ENCODE data around the gene PURA.

The PURA gene

DNA sequence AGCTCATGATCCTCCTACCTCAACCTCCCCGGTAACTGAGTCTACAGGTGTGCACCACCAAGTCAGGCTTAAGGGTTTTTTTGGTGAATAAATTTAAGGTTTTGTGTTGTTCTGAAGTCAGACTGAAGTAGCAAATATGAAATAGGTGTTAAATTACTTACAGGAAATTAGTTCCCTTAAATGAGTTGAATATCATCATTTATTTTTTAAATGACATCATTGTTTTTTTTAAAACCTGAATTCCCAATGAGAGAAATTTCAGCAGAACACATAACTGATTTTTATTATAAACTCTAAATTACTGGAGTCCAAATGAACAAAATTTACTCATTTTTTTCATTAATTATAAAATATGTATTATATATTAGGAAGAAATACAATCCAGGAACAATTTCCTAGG, 37.8 kb upstream of the PURA start:
- DNase-seq (ENCODE audit: low spot score), result no peak
- Histone ChIP-seq H3K27ac (ENCODE audit: poor library complexity, severe bottlenecking) (no peak overlapping the region), H3K9me3 (ENCODE audit: severe bottlenecking) (no peaks in the 10 kb centered on the region), H3K4me3 (ENCODE audit: severe bottlenecking) (no peak overlapping the region), H3K36me3 (ENCODE audit: low read depth) (no peaks in the 10 kb centered on the region), H3K4me1 (ENCODE audit: insufficient read depth, poor library complexity, severe bottlenecking) (no peaks in the 10 kb centered on the region), H3K27me3 (ENCODE audit: insufficient read depth, poor library complexity, severe bottlenecking) (no peaks in the 10 kb centered on the region)
- ATAC-seq (ENCODE audit: low read depth), result no peak
- TF ChIP-seq, protein P1, sequence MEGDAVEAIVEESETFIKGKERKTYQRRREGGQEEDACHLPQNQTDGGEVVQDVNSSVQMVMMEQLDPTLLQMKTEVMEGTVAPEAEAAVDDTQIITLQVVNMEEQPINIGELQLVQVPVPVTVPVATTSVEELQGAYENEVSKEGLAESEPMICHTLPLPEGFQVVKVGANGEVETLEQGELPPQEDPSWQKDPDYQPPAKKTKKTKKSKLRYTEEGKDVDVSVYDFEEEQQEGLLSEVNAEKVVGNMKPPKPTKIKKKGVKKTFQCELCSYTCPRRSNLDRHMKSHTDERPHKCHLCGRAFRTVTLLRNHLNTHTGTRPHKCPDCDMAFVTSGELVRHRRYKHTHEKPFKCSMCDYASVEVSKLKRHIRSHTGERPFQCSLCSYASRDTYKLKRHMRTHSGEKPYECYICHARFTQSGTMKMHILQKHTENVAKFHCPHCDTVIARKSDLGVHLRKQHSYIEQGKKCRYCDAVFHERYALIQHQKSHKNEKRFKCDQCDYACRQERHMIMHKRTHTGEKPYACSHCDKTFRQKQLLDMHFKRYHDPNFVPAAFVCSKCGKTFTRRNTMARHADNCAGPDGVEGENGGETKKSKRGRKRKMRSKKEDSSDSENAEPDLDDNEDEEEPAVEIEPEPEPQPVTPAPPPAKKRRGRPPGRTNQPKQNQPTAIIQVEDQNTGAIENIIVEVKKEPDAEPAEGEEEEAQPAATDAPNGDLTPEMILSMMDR (IDR thresholded peaks at IDR 0.05; ENCODE audit: poor library complexity, severe bottlenecking), result no peak

- no peaks in the 10 kb centered on the region for H3K4me1 ChIP-seq (ENCODE audit: insufficient read depth, poor library complexity, severe bottlenecking)
- DNase-seq (ENCODE audit: low spot score) (no peak), ATAC-seq (ENCODE audit: low read depth) (no peak)
- H3K36me3 ChIP-seq (ENCODE audit: low read depth), result no peaks in the 10 kb centered on the region
- no peak overlapping the region for H3K4me3 ChIP-seq (ENCODE audit: severe bottlenecking)
- no peak overlapping the region for H3K27ac ChIP-seq (ENCODE audit: poor library complexity, severe bottlenecking)
- H3K27me3 ChIP-seq (ENCODE audit: insufficient read depth, poor library complexity, severe bottlenecking), result no peaks in the 10 kb centered on the region
- TF ChIP-seq, protein P1 (IDR thresholded peaks at IDR 0.05; ENCODE audit: poor library complexity, severe bottlenecking), result no peak
- no peaks in the 10 kb centered on the region for H3K9me3 ChIP-seq (ENCODE audit: severe bottlenecking)
Observed at GRCh38 chr5:140076788-140077187, 37.1 kb upstream of the PURA start.

- TF ChIP-seq, protein P1 (IDR thresholded peaks at IDR 0.05; ENCODE audit: poor library complexity, severe bottlenecking), result no peak
Observed at GRCh38 chr5:140083120-140083519, 30.8 kb upstream of the PURA start.

GRCh38 chr5:140083650-140084049, 30.3 kb upstream of the PURA start:
- no peak for DNase-seq (ENCODE audit: low spot score)
- Histone ChIP-seq H3K36me3 (ENCODE audit: low read depth) (no peaks in the 10 kb centered on the region), H3K27me3 (ENCODE audit: insufficient read depth, poor library complexity, severe bottlenecking) (no peaks in the 10 kb centered on the region), H3K9me3 (ENCODE audit: severe bottlenecking) (no peaks in the 10 kb centered on the region), H3K4me1 (ENCODE audit: insufficient read depth, poor library complexity, severe bottlenecking) (no peaks in the 10 kb centered on the region), H3K27ac (ENCODE audit: poor library complexity, severe bottlenecking) (no peak overlapping the region), H3K4me3 (ENCODE audit: severe bottlenecking) (no peak overlapping the region)
- TF ChIP-seq, protein P1 (IDR thresholded peaks at IDR 0.05; ENCODE audit: poor library complexity, severe bottlenecking), result no peak
- no peak for ATAC-seq (ENCODE audit: low read depth)

More at GRCh38 chr5:140083120-140083519, 30.8 kb upstream of the PURA start:
- Histone ChIP-seq H3K27ac (ENCODE audit: poor library complexity, severe bottlenecking) (no peak overlapping the region), H3K36me3 (ENCODE audit: low read depth) (no peaks in the 10 kb centered on the region), H3K9me3 (ENCODE audit: severe bottlenecking) (no peaks in the 10 kb centered on the region), H3K4me1 (ENCODE audit: insufficient read depth, poor library complexity, severe bottlenecking) (no peaks in the 10 kb centered on the region), H3K4me3 (ENCODE audit: severe bottlenecking) (no peak overlapping the region), H3K27me3 (ENCODE audit: insufficient read depth, poor library complexity, severe bottlenecking) (no peaks in the 10 kb centered on the region)
- DNase-seq (ENCODE audit: low spot score) (no peak), ATAC-seq (ENCODE audit: low read depth) (no peak)

DNA sequence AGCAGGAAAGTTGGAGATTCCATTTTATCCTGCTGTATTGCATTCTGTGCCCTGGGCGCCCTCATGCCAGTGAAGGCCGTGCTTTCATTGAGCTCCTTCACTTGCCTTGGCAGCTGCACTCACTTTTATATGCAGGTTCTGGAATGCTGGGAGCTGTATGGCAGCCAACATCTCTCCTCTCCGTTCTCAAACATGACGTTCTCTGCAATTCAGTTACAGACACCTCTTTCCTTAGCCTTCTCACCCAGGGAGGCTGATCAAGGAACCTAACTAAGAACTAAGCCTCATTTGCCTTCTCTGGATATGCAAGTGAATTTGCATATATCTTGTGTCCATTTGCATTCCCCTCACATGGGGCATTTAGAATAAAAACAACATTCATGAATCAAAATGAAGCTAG, 29.4 kb upstream of the PURA start:
- no peaks in the 10 kb centered on the region for H3K27me3 ChIP-seq (ENCODE audit: insufficient read depth, poor library complexity, severe bottlenecking)
- no peaks in the 10 kb centered on the region for H3K4me1 ChIP-seq (ENCODE audit: insufficient read depth, poor library complexity, severe bottlenecking)
- no peaks in the 10 kb centered on the region for H3K9me3 ChIP-seq (ENCODE audit: severe bottlenecking)
- no peak overlapping the region for H3K4me3 ChIP-seq (ENCODE audit: severe bottlenecking)
- ATAC-seq (ENCODE audit: low read depth) (no peak), DNase-seq (ENCODE audit: low spot score) (no peak)
- TF ChIP-seq, protein P1 (IDR thresholded peaks at IDR 0.05; ENCODE audit: poor library complexity, severe bottlenecking), result no peak
- no peaks in the 10 kb centered on the region for H3K36me3 ChIP-seq (ENCODE audit: low read depth)
- H3K27ac ChIP-seq (ENCODE audit: poor library complexity, severe bottlenecking), result no peak overlapping the region

All from RWPE2 (cell line).